Panc1 (cell line): ENCODE data around the gene CNGA2. TPM values are rescaled to one million over a fixed set of nuclear protein-coding genes. Genes with fewer than 3 reads are reported as not detected.

Source experiments
- ATAC-seq: fragments of 200-7000 bp; cut with Tn5 transposase; 2 replicates; pipeline ENCODE4 v1.9.1; 2020; ENCODE audit warnings: mild to moderate bottlenecking, moderate library complexity
- BruUV-seq: library from RNA; stranded (reverse); fragments of 400-500 nt; replicated peaks from 2 replicates; lab custom pipeline; 2021; lab: Mats Ljungman, UMichigan
- CTCF ChIA-PET: fragments of 300-600 bp; sonication (Branson Sonifier 250); formaldehyde crosslinking; loops from one replicate; lab custom pipeline; 2022; ENCODE audit warnings: antibody characterized with exemption; lab: Charles Lee
- POLR2A ChIA-PET: fragments of 300-600 bp; sonication (Branson Sonifier 250); formaldehyde crosslinking; loops from one replicate; lab custom pipeline; 2022; ENCODE audit warnings: antibody characterized with exemption; lab: Charles Lee
- DNase-seq: peaks from one replicate; pipeline ENCODE4 v3.0.0-alpha.2; 2010; ENCODE audit warnings: low read depth, low spot score
- H3K27ac ChIP-seq: 2 replicates; pipeline ENCODE4 v1.5.1; 2011; ENCODE audit warnings: mild to moderate bottlenecking, low read length, inconsistent platforms
- H3K27me3 ChIP-seq: fragments of 200-500 bp; sonication (Bioruptor generic); 2 replicates; pipeline ENCODE4 v1.6.0; 2014; ENCODE audit warnings: low read length, inconsistent platforms; ENCODE audit not compliant: control insufficient read depth, insufficient read depth
- H3K36me3 ChIP-seq: fragments of 200-500 bp; sonication (Bioruptor generic); 2 replicates; pipeline ENCODE4 v1.5.1; 2014; ENCODE audit warnings: inconsistent platforms, mild to moderate bottlenecking, low read length, moderate library complexity; ENCODE audit not compliant: control insufficient read depth, insufficient read depth
- H3K4me1 ChIP-seq: 2 replicates; pipeline ENCODE4 v1.5.1; 2011; ENCODE audit warnings: inconsistent platforms, mild to moderate bottlenecking, low read length, moderate library complexity; ENCODE audit not compliant: control insufficient read depth, insufficient read depth
- H3K4me3 ChIP-seq, 2 experiments: 2 replicates each; pipeline ENCODE4 v1.5.1; 2011 to 2012; ENCODE audit warnings: low read depth in 2 of 2, low read length in 2 of 2, mild to moderate bottlenecking in 2 of 2, inconsistent platforms in 1 of 2, moderate library complexity in 1 of 2
- H3K9me3 ChIP-seq: fragments of 200-500 bp; sonication (Bioruptor generic); 2 replicates; pipeline ENCODE4 v1.5.1; 2014; ENCODE audit warnings: low read depth, mild to moderate bottlenecking, inconsistent platforms, low read length, moderate library complexity; ENCODE audit not compliant: control insufficient read depth, insufficient read depth
- CTCF ChIP-seq: fragments of 450-650 bp; IDR thresholded peaks from 2 replicates; pipeline ENCODE4 v1.5.1; 2017; ENCODE audit warnings: mild to moderate bottlenecking
- POLR2AphosphoS5 ChIP-seq: IDR thresholded peaks from 2 replicates; pipeline ENCODE4 v1.6.1; 2012; ENCODE audit warnings: mild to moderate bottlenecking, low read depth, low read length, moderate library complexity
- REST ChIP-seq, 2 experiments: IDR thresholded peaks; 2 replicates each; pipeline ENCODE4 v1.6.1; 2011 to 2012; ENCODE audit warnings: low read depth in 2 of 2, control low read depth in 1 of 2, low read length in 1 of 2, mild to moderate bottlenecking in 1 of 2, moderate library complexity in 1 of 2; ENCODE audit not compliant: insufficient read depth in 1 of 2
- SIN3A ChIP-seq: IDR thresholded peaks from 2 replicates; pipeline ENCODE4 v1.6.1; 2012; ENCODE audit warnings: low read depth, mild to moderate bottlenecking, low read length, moderate library complexity, borderline replicate concordance; ENCODE audit not compliant: insufficient read depth
- TCF7L2 ChIP-seq: IDR thresholded peaks from 2 replicates; pipeline ENCODE4 v1.6.1; 2011; ENCODE audit warnings: mild to moderate bottlenecking, low read depth, low read length, inconsistent platforms
- in situ Hi-C: cut with HindIII; loops from 2 replicates; pipeline ENCODE4 v1.10.0; 2016; ENCODE audit warnings: low sequenced_read_pairs, low pct_unique_long_range_greater_than_20kb
- intact Hi-C: fragments of 100-400 bp; cut with micrococcal nuclease; formaldehyde crosslinking; loops from one replicate; pipeline ENCODE4 v1.10.0; 2022; ENCODE audit not compliant: unreplicated experiment
- total RNA-seq: library from RNA; stranded (reverse); gene quantifications from one replicate; pipeline ENCODE4 v1.2.1, GENCODE V29; 2021; ENCODE audit not compliant: unreplicated experiment

The CNGA2 gene
- total RNA-seq, 1 experiment from 2014 or later: not detected

- H3K36me3 ChIP-seq: no peaks in the 10 kb centered on the region
- no peaks in the 10 kb centered on the region for H3K4me1 ChIP-seq
- H3K27me3 ChIP-seq: no peaks in the 10 kb centered on the region
- no peak for ATAC-seq
- ChIA-PET POLR2A (interaction anchor here (0.6 kb wide), 1 partner anchor 492 kb away, joined by 6 read pairs; no protein-coding TSS in a partner anchor), CTCF (no interaction called here)
- H3K4me3 ChIP-seq: no peak overlapping the region
- DNase-seq: no peak
- H3K9me3 ChIP-seq: no peaks in the 10 kb centered on the region
- no peak overlapping the region for H3K27ac ChIP-seq
- no TSS peak for BruUV-seq
- intact Hi-C loops (no loop called here), in situ Hi-C loops (no loop called here)
- TF ChIP-seq SIN3A: no peak
- TF ChIP-seq TCF7L2: no peak
- TF ChIP-seq POLR2AphosphoS5: no peak
- TF ChIP-seq REST (IDR thresholded peaks at IDR 0.05; ENCODE audit: insufficient read depth in 1 of 2, low read depth in 2 of 2, low read length in 1 of 2): no peak
- TF ChIP-seq CTCF: no peak
Measured at GRCh38 chrX:151697522-151697921, 37.0 kb upstream of the CNGA2 start.

GRCh38 chrX:151698485-151698884, 36.1 kb upstream of the CNGA2 start:
- intact Hi-C loops: no loop called here
- CTCF ChIA-PET: no interaction called here
- no peak overlapping the region for H3K27ac ChIP-seq
- TF ChIP-seq CTCF (no peak), POLR2AphosphoS5 (no peak), TCF7L2 (no peak), REST (IDR thresholded peaks at IDR 0.05; ENCODE audit: insufficient read depth in 1 of 2, low read depth in 2 of 2, low read length in 1 of 2) (no peak), SIN3A (no peak)
- H3K4me3 ChIP-seq: no peak overlapping the region
- H3K4me1 ChIP-seq: no peaks in the 10 kb centered on the region
- BruUV-seq: no TSS peak
- no peak for DNase-seq
- in situ Hi-C loops: no loop called here
- H3K27me3 ChIP-seq: no peaks in the 10 kb centered on the region
- POLR2A ChIA-PET: no interaction called here
- no peak for ATAC-seq
- H3K9me3 ChIP-seq: no peaks in the 10 kb centered on the region
- H3K36me3 ChIP-seq: no peaks in the 10 kb centered on the region
